Breast epithelium (tissue), 4 donors: Measurements from ENCODE around the gene EML6. TPM values are rescaled to one million over a fixed set of nuclear protein-coding genes. Genes with fewer than 3 reads are reported as not detected.

Source experiments
- DNase-seq, 2 donors: peaks; one replicate each; pipeline ENCODE4 v3.0.0-alpha.2; 2019; ENCODE audit warnings: low spot score in 2 of 2
- H3K27ac ChIP-seq, 2 donors: fragments of 200-600 bp; sonication (generic) in 1 of 2; one replicate each; pipeline ENCODE4 v1.5.1; 2016 to 2019; ENCODE audit warnings: mild to moderate bottlenecking in 1 of 2
- H3K27me3 ChIP-seq, 2 donors: fragments of 200-600 bp; sonication (generic) in 1 of 2; one replicate each; pipeline versions ENCODE4 v1.5.1 to v1.6.0; 2017 to 2019; ENCODE audit warnings: control low read depth in 1 of 2, mild to moderate bottlenecking in 1 of 2
- H3K36me3 ChIP-seq: fragments of 200-600 bp; one replicate; pipeline ENCODE4 v1.5.1; 2019
- H3K4me1 ChIP-seq, 2 donors: fragments of 200-600 bp; sonication (generic); one replicate each; pipeline ENCODE4 v1.5.1; 2016 to 2019; ENCODE audit warnings: control low read depth in 1 of 2
- H3K4me3 ChIP-seq, 3 donors: fragments of 200-600 bp; sonication (generic); 1 replicate in 2 of 3; 2 replicates in 1 of 3; pipeline ENCODE4 v1.5.1; 2016 to 2019; ENCODE audit warnings: mild to moderate bottlenecking in 3 of 3, moderate library complexity in 2 of 3
- H3K9me3 ChIP-seq, 2 donors: fragments of 200-600 bp; sonication (generic) in 1 of 2; one replicate each; pipeline ENCODE4 v1.5.1; 2016 to 2019; ENCODE audit warnings: control low read depth in 1 of 2
- CTCF ChIP-seq, 3 donors: fragments of 450-650 bp; IDR thresholded peaks; one replicate each; pipeline ENCODE4 v1.5.1; 2016 to 2017; ENCODE audit warnings: antibody characterized with exemption in 3 of 3, mild to moderate bottlenecking in 3 of 3, moderate library complexity in 3 of 3
- POLR2A ChIP-seq: fragments of 450-650 bp; IDR thresholded peaks from one replicate; pipeline ENCODE4 v1.6.1; 2016; ENCODE audit warnings: antibody characterized with exemption, mild to moderate bottlenecking, moderate library complexity
- POLR2AphosphoS5 ChIP-seq, 3 donors: sonication (generic); formaldehyde crosslinking; IDR thresholded peaks; one replicate each; pipeline ENCODE4 v1.6.1; 2017; ENCODE audit warnings: antibody characterized with exemption in 3 of 3
- intact Hi-C: fragments of 100-400 bp; cut with DNase I; formaldehyde crosslinking; loops from one replicate; pipeline ENCODE4 v1.15.1; 2023; ENCODE audit warnings: low total_unique reads
- total RNA-seq, 3 donors: library from RNA; depleted of rRNA; stranded (reverse); fragments of >200 nt; gene quantifications; one replicate each; pipeline ENCODE4 v1.1.0, GENCODE V29; 2016

The EML6 gene
- total RNA-seq, 3 donors from 2014 or later = 1.9 to 5.9 (median 2.3) TPM

DNA sequence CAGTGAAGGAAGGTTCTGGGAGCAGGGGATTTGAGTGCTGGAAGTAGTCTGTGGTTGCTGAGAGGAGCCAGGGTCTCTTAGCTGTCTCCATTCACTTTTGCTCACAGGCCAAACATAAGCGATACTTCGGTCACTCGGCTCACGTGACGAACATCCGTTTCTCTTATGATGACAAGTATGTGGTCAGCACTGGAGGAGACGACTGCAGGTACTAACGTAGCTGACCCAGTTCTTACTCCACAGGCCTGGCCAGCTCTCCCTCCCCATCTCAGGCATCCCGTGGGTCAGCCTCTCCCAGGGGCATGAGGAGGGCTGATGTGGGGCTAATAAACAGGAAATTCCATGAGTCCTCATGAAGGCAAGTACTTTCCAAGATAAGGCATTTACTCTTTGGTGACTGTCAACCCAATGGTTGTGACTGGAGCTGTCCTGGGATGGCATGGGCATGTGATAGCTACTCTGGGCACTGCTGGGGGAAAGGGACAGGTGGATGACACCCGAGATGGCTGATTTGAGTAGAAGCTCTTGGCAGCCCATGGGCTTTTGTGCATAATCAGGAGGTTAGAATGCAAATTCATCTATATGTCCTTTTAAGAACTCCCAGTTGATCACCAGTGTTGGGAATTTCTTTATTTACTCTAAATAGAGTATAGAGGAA is 245.2 kb downstream of the EML6 start:
- no peaks in the 10 kb centered on the region for H3K9me3 ChIP-seq
- no peaks in the 10 kb centered on the region for H3K4me1 ChIP-seq
- no peaks in the 10 kb centered on the region for H3K27me3 ChIP-seq
- DNase-seq = no peak
- H3K27ac ChIP-seq = no peak overlapping the region
- H3K4me3 ChIP-seq = no peak overlapping the region
- no peak for TF ChIP-seq CTCF (IDR thresholded peaks at IDR 0.05)
- no peak for TF ChIP-seq POLR2AphosphoS5 (IDR thresholded peaks at IDR 0.05)
- TF ChIP-seq POLR2A = no peak
- intact Hi-C loops = no loop called here
- H3K36me3 ChIP-seq = no peaks in the 10 kb centered on the region

DNA sequence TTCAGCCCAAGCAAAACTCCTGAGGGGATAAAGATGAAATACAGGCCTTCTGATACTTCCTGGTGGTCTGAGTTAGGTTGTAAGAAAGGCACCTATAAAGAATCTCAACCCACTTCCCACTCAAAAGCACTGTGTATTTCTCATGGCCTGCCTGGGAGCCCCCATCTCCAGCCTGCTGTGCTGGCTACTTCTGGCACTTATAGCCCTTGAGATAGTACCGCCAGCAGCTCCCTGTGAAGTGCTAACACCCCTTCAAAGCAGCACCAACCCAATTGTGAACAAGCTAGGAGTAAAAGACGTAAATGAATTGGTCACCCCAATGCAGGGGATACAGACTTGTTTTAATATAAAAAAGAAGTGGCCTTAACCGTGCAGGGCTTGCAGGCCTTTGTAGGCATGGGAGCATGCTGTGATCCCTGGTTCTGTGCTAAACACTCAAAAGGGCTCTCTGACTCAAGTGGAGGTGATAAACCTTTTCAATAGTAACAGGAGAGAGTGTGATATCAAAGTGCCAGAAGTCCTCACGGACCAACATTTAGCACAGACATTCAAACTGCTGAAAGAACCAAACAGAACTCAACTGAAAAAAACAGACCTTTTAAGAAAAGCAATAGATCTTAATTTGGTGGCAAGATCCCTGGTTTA is 246.0 kb downstream of the EML6 start:
- H3K27ac ChIP-seq = no peak overlapping the region
- no peaks in the 10 kb centered on the region for H3K36me3 ChIP-seq
- no peaks in the 10 kb centered on the region for H3K9me3 ChIP-seq
- TF ChIP-seq CTCF (IDR thresholded peaks at IDR 0.05) = no peak
- TF ChIP-seq POLR2A = no peak
- TF ChIP-seq POLR2AphosphoS5 (IDR thresholded peaks at IDR 0.05) = no peak
- H3K4me3 ChIP-seq = no peak overlapping the region
- intact Hi-C loops = no loop called here
- no peaks in the 10 kb centered on the region for H3K4me1 ChIP-seq
- DNase-seq = no peak
- H3K27me3 ChIP-seq = no peaks in the 10 kb centered on the region

- Histone ChIP-seq H3K9me3 (no peaks in the 10 kb centered on the region), H3K4me1 (no peaks in the 10 kb centered on the region), H3K27ac (no peak overlapping the region), H3K4me3 (no peak overlapping the region), H3K27me3 (no peaks in the 10 kb centered on the region), H3K36me3 (no peaks in the 10 kb centered on the region)
- DNase-seq = no peak
- intact Hi-C loops = no loop called here
- no peak for TF ChIP-seq CTCF (IDR thresholded peaks at IDR 0.05)
- no peak for TF ChIP-seq POLR2A
- no peak for TF ChIP-seq POLR2AphosphoS5 (IDR thresholded peaks at IDR 0.05)
Measured at GRCh38 chr2:54969940-54970338, 246.5 kb downstream of the EML6 start.

- Histone ChIP-seq H3K36me3 (no peaks in the 10 kb centered on the region), H3K9me3 (no peaks in the 10 kb centered on the region), H3K4me3 (no peak overlapping the region), H3K27me3 (no peaks in the 10 kb centered on the region), H3K4me1 (peaks cover 0 to 9% of the 10 kb centered on the region in 2 donors), H3K27ac (no peak overlapping the region)
- TF ChIP-seq CTCF (IDR thresholded peaks at IDR 0.05) = no peak
- no peak for TF ChIP-seq POLR2A
- TF ChIP-seq POLR2AphosphoS5 (IDR thresholded peaks at IDR 0.05) = no peak
- DNase-seq = no peak
- intact Hi-C loops = no loop called here
Measured at GRCh38 chr2:54975175-54975574, 251.7 kb downstream of the EML6 start.
